Neural cell (in vitro differentiated cells): ENCODE results near the gene FGGY.

Source experiments
- EP300 ChIP-seq: fragments of 450-650 bp; conservative IDR thresholded peaks from 2 replicates; pipeline ENCODE4 v1.6.1; 2014; ENCODE audit warnings: antibody characterized with exemption, mild to moderate bottlenecking, moderate library complexity; ENCODE audit not compliant: poor library complexity, severe bottlenecking
- EZH2 ChIP-seq: fragments of 200-600, 300-800 bp; shearing (Covaris generic), sonication (generic); IDR thresholded peaks from 2 replicates; pipeline ENCODE4 v1.6.1; 2014; ENCODE audit warnings: antibody characterized with exemption, low read length, borderline replicate concordance, mild to moderate bottlenecking; ENCODE audit not compliant: insufficient read depth, poor library complexity, severe bottlenecking
- POLR2AphosphoS5 ChIP-seq: IDR thresholded peaks from 2 replicates; pipeline ENCODE4 v1.6.1; 2012
- REST ChIP-seq: IDR thresholded peaks from 2 replicates; pipeline ENCODE4 v1.6.1; 2012; ENCODE audit warnings: borderline replicate concordance
- SMC3 ChIP-seq: fragments of 450-650 bp; conservative IDR thresholded peaks from 2 replicates; pipeline ENCODE4 v1.6.1; 2014; ENCODE audit warnings: antibody characterized with exemption, mild to moderate bottlenecking, moderate library complexity; ENCODE audit not compliant: poor library complexity
- TAF1 ChIP-seq: IDR thresholded peaks from 2 replicates; pipeline ENCODE4 v1.6.1; 2012; ENCODE audit warnings: low read depth
- TF ChIP-seq, protein P1 (sequence below): fragments of 450-650 bp; IDR thresholded peaks from 2 replicates; pipeline ENCODE4 v1.5.1; 2014; ENCODE audit warnings: antibody characterized with exemption, mild to moderate bottlenecking, moderate library complexity; ENCODE audit not compliant: poor library complexity, severe bottlenecking

- TF ChIP-seq, protein P1, sequence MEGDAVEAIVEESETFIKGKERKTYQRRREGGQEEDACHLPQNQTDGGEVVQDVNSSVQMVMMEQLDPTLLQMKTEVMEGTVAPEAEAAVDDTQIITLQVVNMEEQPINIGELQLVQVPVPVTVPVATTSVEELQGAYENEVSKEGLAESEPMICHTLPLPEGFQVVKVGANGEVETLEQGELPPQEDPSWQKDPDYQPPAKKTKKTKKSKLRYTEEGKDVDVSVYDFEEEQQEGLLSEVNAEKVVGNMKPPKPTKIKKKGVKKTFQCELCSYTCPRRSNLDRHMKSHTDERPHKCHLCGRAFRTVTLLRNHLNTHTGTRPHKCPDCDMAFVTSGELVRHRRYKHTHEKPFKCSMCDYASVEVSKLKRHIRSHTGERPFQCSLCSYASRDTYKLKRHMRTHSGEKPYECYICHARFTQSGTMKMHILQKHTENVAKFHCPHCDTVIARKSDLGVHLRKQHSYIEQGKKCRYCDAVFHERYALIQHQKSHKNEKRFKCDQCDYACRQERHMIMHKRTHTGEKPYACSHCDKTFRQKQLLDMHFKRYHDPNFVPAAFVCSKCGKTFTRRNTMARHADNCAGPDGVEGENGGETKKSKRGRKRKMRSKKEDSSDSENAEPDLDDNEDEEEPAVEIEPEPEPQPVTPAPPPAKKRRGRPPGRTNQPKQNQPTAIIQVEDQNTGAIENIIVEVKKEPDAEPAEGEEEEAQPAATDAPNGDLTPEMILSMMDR = no peak
- TF ChIP-seq REST (no peak), TAF1 (no peak), EP300 (no peak), POLR2AphosphoS5 (no peak), SMC3 (no peak), EZH2 (no peak)
Measured at GRCh38 chr1:59393211-59394180, 96.6 kb downstream of the FGGY start.
